WTC11 (cell line): ENCODE measurements around the gene CYGB. TPM values are rescaled to one million over a fixed set of nuclear protein-coding genes. Genes with fewer than 3 reads are reported as not detected.
"Not testable (repeated sequence)": the region's sequence is repeated elsewhere in the genome, so short reads cannot be mapped to it uniquely, and the experiment has no call there.

Experiments used
- ATAC-seq: fragments of 200-7000 bp; cut with Tn5 transposase; 2 replicates; pipeline ENCODE4 v1.10.0; 2021; ENCODE audit warnings: mild to moderate bottlenecking, moderate library complexity
- CTCF ChIA-PET: fragments of 300-600 bp; sonication (Branson Sonifier 250); formaldehyde crosslinking; loops from one replicate; lab custom pipeline; 2021; ENCODE audit warnings: antibody characterized with exemption; lab: Charles Lee
- POLR2A ChIA-PET: fragments of 350-600 bp; sonication (Branson Sonifier 250); formaldehyde crosslinking; loops from one replicate; lab custom pipeline; 2021; ENCODE audit warnings: antibody characterized with exemption; lab: Charles Lee
- DNase-seq: peaks from one replicate; pipeline ENCODE4 v3.0.0; 2021; ENCODE audit warnings: low spot score
- H3K27ac Mint-ChIP-seq: 2 replicates; pipeline ENCODE4 v1.8.0; 2021; ENCODE audit warnings: mixed read lengths
- H3K27me3 Mint-ChIP-seq: 2 replicates; pipeline ENCODE4 v1.8.0; 2021; ENCODE audit warnings: low read depth, mild to moderate bottlenecking, moderate library complexity, mixed read lengths
- H3K36me3 Mint-ChIP-seq: 2 replicates; pipeline ENCODE4 v1.8.0; 2021; ENCODE audit warnings: mixed read lengths
- H3K4me1 Mint-ChIP-seq: 2 replicates; pipeline ENCODE4 v1.8.0; 2022; ENCODE audit warnings: mixed read lengths
- H3K4me3 Mint-ChIP-seq: 2 replicates; pipeline ENCODE4 v1.8.0; 2021; ENCODE audit warnings: mild to moderate bottlenecking, moderate library complexity, mixed read lengths
- H3K9me3 Mint-ChIP-seq: 2 replicates; pipeline ENCODE4 v1.8.0; 2021; ENCODE audit warnings: mixed read lengths
- CBFB ChIP-seq: sonication (generic); formaldehyde crosslinking; IDR thresholded peaks from 2 replicates; pipeline ENCODE4 v1.8.1; 2022; ENCODE audit warnings: mild to moderate bottlenecking, low read depth, missing genetic modification reagents
- ELF4 ChIP-seq: sonication (generic); formaldehyde crosslinking; IDR thresholded peaks from 2 replicates; pipeline ENCODE4 v1.8.1; 2022; ENCODE audit warnings: low read depth, mild to moderate bottlenecking, moderate library complexity, missing genetic modification reagents
- FOXP1 ChIP-seq: sonication (generic); formaldehyde crosslinking; IDR thresholded peaks from 2 replicates; pipeline ENCODE4 v1.8.0; 2022; ENCODE audit warnings: missing genetic modification reagents, mild to moderate bottlenecking, moderate library complexity, borderline replicate concordance
- GABPB1 ChIP-seq: sonication (generic); formaldehyde crosslinking; IDR thresholded peaks from 2 replicates; pipeline ENCODE4 v1.8.1; 2023; ENCODE audit warnings: mild to moderate bottlenecking, missing genetic modification reagents
- GRHL2 ChIP-seq: fragments of 250-450 bp; sonication (Bioruptor Pico); IDR thresholded peaks from 2 replicates; pipeline ENCODE4 v1.8.0; 2022; ENCODE audit warnings: mild to moderate bottlenecking, moderate library complexity; ENCODE audit not compliant: insufficient replicate concordance, severe bottlenecking
- HMGA2 ChIP-seq: fragments of 250-450 bp; sonication (Bioruptor Pico); IDR thresholded peaks from 2 replicates; pipeline ENCODE4 v1.4.0; 2021; ENCODE audit warnings: mild to moderate bottlenecking, moderate library complexity
- NFATC4 ChIP-seq: fragments of 250-450 bp; sonication (Bioruptor Pico); IDR thresholded peaks from 2 replicates; pipeline ENCODE4 v1.9.0; 2021; ENCODE audit warnings: mild to moderate bottlenecking
- NFYB ChIP-seq: sonication (generic); formaldehyde crosslinking; conservative IDR thresholded peaks from 2 replicates; pipeline ENCODE4 v1.8.0; 2022; ENCODE audit warnings: low read depth, missing genetic modification reagents
- NR2C2 ChIP-seq: sonication (generic); formaldehyde crosslinking; IDR thresholded peaks from 2 replicates; pipeline ENCODE4 v1.8.0; 2022; ENCODE audit warnings: mild to moderate bottlenecking, missing genetic modification reagents
- PRRX2 ChIP-seq: fragments of 250-450 bp; sonication (Bioruptor Pico); IDR thresholded peaks from 2 replicates; pipeline ENCODE4 v1.8.0; 2021; ENCODE audit warnings: mild to moderate bottlenecking
- ZBTB21 ChIP-seq: sonication (generic); formaldehyde crosslinking; IDR thresholded peaks from 2 replicates; pipeline ENCODE4 v1.8.1; 2023; ENCODE audit warnings: mild to moderate bottlenecking, missing genetic modification reagents, borderline replicate concordance
- ZNF138 ChIP-seq: sonication (generic); formaldehyde crosslinking; conservative IDR thresholded peaks from 2 replicates; pipeline ENCODE4 v1.8.1; 2022; ENCODE audit warnings: mild to moderate bottlenecking, moderate library complexity, missing genetic modification reagents
- total RNA-seq: library from RNA; stranded (reverse); gene quantifications from 3 replicates; pipeline ENCODE4 v1.2.3, GENCODE V29; 2021
- TF ChIP-seq, protein P1 (sequence below): sonication (generic); formaldehyde crosslinking; IDR thresholded peaks from 2 replicates; pipeline ENCODE4 v1.8.0; 2022; ENCODE audit warnings: mild to moderate bottlenecking, missing genetic modification reagents
- TF ChIP-seq, protein P2 (sequence below): fragments of 200-600 bp; IDR thresholded peaks from 2 replicates; pipeline ENCODE4 v1.8.0; 2022; ENCODE audit warnings: antibody characterized with exemption
- TF ChIP-seq, protein P3 (sequence below): sonication (generic); formaldehyde crosslinking; IDR thresholded peaks from 2 replicates; pipeline ENCODE4 v1.8.0; 2022; ENCODE audit warnings: mild to moderate bottlenecking, missing genetic modification reagents
- TF ChIP-seq, protein P4 (sequence below): sonication (generic); formaldehyde crosslinking; IDR thresholded peaks from 2 replicates; pipeline ENCODE4 v1.8.0; 2022; ENCODE audit warnings: mild to moderate bottlenecking, missing genetic modification reagents
- TF ChIP-seq, protein P5 (sequence below): sonication (generic); formaldehyde crosslinking; IDR thresholded peaks from 2 replicates; pipeline ENCODE4 v1.8.1; 2023; ENCODE audit warnings: mild to moderate bottlenecking, moderate library complexity, missing genetic modification reagents
- TF ChIP-seq, protein P6 (sequence below): sonication (generic); formaldehyde crosslinking; IDR thresholded peaks from 2 replicates; pipeline ENCODE4 v1.8.1; 2023; ENCODE audit warnings: mild to moderate bottlenecking, missing genetic modification reagents, moderate library complexity
- TF ChIP-seq, protein P7 (sequence below): sonication (generic); formaldehyde crosslinking; IDR thresholded peaks from 2 replicates; pipeline ENCODE4 v1.8.1; 2022; ENCODE audit warnings: low read depth, missing genetic modification reagents, borderline replicate concordance

The CYGB gene
- total RNA-seq, 1 experiment from 2014 or later: 3.6 TPM

DNA sequence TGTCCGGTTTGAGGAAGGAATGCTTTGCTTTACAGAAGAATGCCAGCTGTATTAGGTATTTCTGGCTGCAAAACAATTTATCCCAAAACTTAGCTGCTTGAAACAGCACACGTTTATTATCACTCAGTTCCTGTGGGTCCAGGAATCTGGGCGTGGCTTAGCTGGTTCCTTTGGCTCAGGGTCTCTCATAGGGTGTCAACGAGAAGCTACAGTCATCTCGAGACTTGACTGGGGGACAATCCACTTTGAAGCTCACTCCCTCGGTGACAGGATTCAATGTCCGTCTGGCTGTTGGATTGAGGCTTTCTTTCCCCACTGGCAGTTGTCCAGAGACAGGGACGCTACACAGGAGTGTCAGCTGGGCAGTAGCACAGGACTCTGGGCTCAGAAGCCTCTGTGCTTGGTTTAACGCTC, 26.7 kb downstream of the CYGB start:
- no peak overlapping the region for H3K4me3 Mint-ChIP-seq
- H3K9me3 Mint-ChIP-seq: no peaks in the 10 kb centered on the region
- H3K4me1 Mint-ChIP-seq: 0 out of 2 replicates have a peak, but pooled peaks cover 2% of the 10 kb centered on the region
- peaks cover 21% of the 10 kb centered on the region for H3K27me3 Mint-ChIP-seq
- H3K27ac Mint-ChIP-seq: no peak overlapping the region
- no peaks in the 10 kb centered on the region for H3K36me3 Mint-ChIP-seq
- CTCF ChIA-PET: interaction anchor here (0.6 to 5.7 kb wide), 7 partner anchors 13 to 170 kb away, joined by 3 to 40 read pairs (median 4); no protein-coding TSS in a partner anchor
- DNase-seq (no peak), ATAC-seq (no peak)
- TF ChIP-seq, protein P1, sequence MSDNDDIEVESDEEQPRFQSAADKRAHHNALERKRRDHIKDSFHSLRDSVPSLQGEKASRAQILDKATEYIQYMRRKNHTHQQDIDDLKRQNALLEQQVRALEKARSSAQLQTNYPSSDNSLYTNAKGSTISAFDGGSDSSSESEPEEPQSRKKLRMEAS (CRISPR knock-in tag): no peak
- TF ChIP-seq, all 79 proteins: peak for 0
- POLR2A ChIA-PET: no interaction called here

DNA sequence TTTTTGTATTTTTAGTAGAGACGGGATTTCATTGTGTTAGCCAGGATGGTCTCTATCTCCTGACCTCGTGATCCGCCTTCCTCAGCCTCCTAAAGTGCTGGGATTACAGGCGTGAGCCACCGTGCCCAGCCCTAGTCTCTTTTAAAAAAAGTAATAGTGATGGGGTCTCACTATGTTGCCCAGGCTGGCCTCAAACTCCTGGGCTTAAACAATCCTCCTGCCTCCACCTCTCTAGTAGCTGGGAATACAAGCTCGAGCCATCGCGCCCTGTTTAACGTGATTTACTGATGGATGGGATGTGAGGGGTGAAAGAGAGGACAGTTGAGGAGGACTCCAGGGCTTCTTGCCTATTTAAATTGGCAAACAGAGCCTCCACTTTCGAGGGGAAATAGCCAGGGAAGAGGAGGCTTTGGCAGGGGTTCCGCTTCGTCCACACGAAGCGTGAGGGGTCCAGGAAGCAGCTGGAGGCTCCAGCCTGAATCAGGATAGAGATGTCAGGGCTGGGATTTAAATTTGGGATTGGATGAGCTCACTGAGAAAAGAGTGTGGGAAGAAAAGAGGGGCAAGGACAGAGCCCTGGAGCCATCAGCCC, 28.9 kb downstream of the CYGB start:
- ATAC-seq, DNase-seq, H3K9me3 Mint-ChIP-seq, H3K36me3 Mint-ChIP-seq, H3K4me1 Mint-ChIP-seq, H3K27ac Mint-ChIP-seq, H3K4me3 Mint-ChIP-seq: not testable (repeated sequence)
- peaks cover 21% of the 10 kb centered on the region for H3K27me3 Mint-ChIP-seq
- POLR2A ChIA-PET: interaction anchor here (0.6 kb wide), 1 partner anchor 360 kb away, joined by 9 read pairs; no protein-coding TSS in a partner anchor
- CTCF ChIA-PET: interaction anchor here (1.0 to 5.7 kb wide), 11 partner anchors 10 to 143 kb away, joined by 3 to 40 read pairs (median 6); partner anchors contain the start of genes AANAT and PRCD

DNA sequence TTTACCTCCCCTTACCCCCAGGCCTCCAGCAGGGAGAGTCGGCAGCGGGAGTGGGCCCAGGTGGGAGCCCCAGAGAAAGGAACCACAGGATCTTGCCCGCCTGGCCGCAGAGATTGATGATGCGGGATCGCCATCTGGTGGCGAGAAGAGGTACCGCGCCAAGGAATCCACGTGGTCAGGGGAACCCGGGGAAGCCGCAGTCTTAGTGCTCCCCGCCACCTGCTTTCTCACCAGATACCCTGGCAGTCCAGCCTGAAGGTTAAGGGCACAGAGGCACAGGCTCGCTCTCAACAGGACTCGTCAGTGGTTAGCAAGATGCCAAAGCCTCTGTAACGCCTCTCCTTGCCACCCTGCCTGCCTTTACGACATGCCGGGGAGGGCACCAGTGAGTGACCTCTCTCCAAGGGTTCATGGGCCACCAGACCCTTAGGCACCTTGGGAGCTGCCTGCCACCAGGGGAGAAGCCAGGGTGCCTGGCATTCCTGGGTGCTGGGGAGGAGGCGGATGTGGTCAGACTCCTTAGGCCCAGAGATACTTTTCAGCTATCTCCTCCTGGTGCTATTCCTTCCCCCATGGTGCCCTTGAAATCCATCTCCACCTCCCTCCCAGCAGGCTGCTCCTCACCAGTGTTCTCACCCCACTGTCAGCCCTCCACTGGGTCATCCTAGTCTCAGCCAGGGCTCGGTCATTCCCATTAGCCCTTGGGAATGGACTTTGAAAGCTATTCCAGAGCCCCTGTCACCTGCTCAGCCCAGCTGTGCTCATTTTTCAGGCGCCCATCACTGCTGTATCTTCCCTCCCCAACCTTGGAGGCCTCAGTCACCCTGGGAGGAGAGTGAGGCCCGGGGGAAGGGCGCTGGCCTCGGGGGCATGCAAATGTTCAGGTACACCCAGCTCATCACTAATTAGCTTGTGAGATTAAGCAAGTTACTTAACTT, 30.8 kb downstream of the CYGB start:
- ATAC-seq (peak; percentile 80), DNase-seq (peak; percentile 94)
- CTCF ChIA-PET: interaction anchor here (0.7 to 5.7 kb wide), 15 partner anchors 10 to 175 kb away, joined by 3 to 40 read pairs (median 5); partner anchors contain the start of genes AANAT and PRCD
- Mint-ChIP-seq H3K9me3 (no peaks in the 10 kb centered on the region), H3K4me1 (peaks cover 12% of the 10 kb centered on the region), H3K36me3 (no peaks in the 10 kb centered on the region), H3K27ac (no peak overlapping the region), H3K27me3 (peaks cover 21% of the 10 kb centered on the region), H3K4me3 (peak overlapping the region; percentile 25)
- POLR2A ChIA-PET: no interaction called here
- TF ChIP-seq ZBTB21 (CRISPR knock-in tag) (no peak), GABPB1 (CRISPR knock-in tag) (0 out of 2 replicates have a peak, but pooled peaks have one; percentile 32), PRRX2 (no peak), ZNF138 (no peak), NR2C2 (no peak), HMGA2 (no peak), ELF4 (CRISPR knock-in tag) (no peak), NFATC4 (CRISPR knock-in tag) (no peak), FOXP1 (CRISPR knock-in tag) (peak; percentile 19; the same call in 1 of the 2 replicates), GRHL2 (CRISPR knock-in tag) (no peak), CBFB (CRISPR knock-in tag) (no peak), NFYB (no peak)
- TF ChIP-seq, protein P2, sequence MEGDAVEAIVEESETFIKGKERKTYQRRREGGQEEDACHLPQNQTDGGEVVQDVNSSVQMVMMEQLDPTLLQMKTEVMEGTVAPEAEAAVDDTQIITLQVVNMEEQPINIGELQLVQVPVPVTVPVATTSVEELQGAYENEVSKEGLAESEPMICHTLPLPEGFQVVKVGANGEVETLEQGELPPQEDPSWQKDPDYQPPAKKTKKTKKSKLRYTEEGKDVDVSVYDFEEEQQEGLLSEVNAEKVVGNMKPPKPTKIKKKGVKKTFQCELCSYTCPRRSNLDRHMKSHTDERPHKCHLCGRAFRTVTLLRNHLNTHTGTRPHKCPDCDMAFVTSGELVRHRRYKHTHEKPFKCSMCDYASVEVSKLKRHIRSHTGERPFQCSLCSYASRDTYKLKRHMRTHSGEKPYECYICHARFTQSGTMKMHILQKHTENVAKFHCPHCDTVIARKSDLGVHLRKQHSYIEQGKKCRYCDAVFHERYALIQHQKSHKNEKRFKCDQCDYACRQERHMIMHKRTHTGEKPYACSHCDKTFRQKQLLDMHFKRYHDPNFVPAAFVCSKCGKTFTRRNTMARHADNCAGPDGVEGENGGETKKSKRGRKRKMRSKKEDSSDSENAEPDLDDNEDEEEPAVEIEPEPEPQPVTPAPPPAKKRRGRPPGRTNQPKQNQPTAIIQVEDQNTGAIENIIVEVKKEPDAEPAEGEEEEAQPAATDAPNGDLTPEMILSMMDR: peak; percentile 92
- TF ChIP-seq, protein P3, sequence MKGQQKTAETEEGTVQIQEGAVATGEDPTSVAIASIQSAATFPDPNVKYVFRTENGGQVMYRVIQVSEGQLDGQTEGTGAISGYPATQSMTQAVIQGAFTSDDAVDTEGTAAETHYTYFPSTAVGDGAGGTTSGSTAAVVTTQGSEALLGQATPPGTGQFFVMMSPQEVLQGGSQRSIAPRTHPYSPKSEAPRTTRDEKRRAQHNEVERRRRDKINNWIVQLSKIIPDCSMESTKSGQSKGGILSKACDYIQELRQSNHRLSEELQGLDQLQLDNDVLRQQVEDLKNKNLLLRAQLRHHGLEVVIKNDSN (CRISPR knock-in tag): peak; percentile 73
- TF ChIP-seq, protein P4, sequence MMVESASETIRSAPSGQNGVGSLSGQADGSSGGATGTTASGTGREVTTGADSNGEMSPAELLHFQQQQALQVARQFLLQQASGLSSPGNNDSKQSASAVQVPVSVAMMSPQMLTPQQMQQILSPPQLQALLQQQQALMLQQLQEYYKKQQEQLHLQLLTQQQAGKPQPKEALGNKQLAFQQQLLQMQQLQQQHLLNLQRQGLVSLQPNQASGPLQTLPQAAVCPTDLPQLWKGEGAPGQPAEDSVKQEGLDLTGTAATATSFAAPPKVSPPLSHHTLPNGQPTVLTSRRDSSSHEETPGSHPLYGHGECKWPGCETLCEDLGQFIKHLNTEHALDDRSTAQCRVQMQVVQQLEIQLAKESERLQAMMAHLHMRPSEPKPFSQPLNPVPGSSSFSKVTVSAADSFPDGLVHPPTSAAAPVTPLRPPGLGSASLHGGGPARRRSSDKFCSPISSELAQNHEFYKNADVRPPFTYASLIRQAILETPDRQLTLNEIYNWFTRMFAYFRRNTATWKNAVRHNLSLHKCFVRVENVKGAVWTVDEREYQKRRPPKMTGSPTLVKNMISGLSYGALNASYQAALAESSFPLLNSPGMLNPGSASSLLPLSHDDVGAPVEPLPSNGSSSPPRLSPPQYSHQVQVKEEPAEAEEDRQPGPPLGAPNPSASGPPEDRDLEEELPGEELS (CRISPR knock-in tag): no peak
- TF ChIP-seq, protein P5, sequence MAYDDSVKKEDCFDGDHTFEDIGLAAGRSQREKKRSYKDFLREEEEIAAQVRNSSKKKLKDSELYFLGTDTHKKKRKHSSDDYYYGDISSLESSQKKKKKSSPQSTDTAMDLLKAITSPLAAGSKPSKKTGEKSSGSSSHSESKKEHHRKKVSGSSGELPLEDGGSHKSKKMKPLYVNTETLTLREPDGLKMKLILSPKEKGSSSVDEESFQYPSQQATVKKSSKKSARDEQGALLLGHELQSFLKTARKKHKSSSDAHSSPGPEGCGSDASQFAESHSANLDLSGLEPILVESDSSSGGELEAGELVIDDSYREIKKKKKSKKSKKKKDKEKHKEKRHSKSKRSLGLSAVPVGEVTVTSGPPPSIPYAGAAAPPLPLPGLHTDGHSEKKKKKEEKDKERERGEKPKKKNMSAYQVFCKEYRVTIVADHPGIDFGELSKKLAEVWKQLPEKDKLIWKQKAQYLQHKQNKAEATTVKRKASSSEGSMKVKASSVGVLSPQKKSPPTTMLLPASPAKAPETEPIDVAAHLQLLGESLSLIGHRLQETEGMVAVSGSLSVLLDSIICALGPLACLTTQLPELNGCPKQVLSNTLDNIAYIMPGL (CRISPR knock-in tag): no peak
- TF ChIP-seq, protein P6, sequence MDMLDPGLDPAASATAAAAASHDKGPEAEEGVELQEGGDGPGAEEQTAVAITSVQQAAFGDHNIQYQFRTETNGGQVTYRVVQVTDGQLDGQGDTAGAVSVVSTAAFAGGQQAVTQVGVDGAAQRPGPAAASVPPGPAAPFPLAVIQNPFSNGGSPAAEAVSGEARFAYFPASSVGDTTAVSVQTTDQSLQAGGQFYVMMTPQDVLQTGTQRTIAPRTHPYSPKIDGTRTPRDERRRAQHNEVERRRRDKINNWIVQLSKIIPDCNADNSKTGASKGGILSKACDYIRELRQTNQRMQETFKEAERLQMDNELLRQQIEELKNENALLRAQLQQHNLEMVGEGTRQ: peak; percentile 78
- TF ChIP-seq, protein P7, sequence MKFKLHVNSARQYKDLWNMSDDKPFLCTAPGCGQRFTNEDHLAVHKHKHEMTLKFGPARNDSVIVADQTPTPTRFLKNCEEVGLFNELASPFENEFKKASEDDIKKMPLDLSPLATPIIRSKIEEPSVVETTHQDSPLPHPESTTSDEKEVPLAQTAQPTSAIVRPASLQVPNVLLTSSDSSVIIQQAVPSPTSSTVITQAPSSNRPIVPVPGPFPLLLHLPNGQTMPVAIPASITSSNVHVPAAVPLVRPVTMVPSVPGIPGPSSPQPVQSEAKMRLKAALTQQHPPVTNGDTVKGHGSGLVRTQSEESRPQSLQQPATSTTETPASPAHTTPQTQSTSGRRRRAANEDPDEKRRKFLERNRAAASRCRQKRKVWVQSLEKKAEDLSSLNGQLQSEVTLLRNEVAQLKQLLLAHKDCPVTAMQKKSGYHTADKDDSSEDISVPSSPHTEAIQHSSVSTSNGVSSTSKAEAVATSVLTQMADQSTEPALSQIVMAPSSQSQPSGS (CRISPR knock-in tag): no peak
- TF ChIP-seq, protein P1 (CRISPR knock-in tag): peak; percentile 84
